GM18508 (cell line): ENCODE results near the gene RAD21L1.
"Not testable (repeated sequence)": the region's sequence is repeated elsewhere in the genome, so short reads cannot be mapped to it uniquely, and the experiment has no call there.

Experiments used
- ATAC-seq: cut with Tn5 transposase; IDR thresholded peaks from one replicate; pipeline ENCODE4 v1.9.1; 2021; ENCODE audit warnings: moderate number of reproducible peaks; ENCODE audit not compliant: insufficient read depth, unreplicated experiment

The RAD21L1 gene

DNA sequence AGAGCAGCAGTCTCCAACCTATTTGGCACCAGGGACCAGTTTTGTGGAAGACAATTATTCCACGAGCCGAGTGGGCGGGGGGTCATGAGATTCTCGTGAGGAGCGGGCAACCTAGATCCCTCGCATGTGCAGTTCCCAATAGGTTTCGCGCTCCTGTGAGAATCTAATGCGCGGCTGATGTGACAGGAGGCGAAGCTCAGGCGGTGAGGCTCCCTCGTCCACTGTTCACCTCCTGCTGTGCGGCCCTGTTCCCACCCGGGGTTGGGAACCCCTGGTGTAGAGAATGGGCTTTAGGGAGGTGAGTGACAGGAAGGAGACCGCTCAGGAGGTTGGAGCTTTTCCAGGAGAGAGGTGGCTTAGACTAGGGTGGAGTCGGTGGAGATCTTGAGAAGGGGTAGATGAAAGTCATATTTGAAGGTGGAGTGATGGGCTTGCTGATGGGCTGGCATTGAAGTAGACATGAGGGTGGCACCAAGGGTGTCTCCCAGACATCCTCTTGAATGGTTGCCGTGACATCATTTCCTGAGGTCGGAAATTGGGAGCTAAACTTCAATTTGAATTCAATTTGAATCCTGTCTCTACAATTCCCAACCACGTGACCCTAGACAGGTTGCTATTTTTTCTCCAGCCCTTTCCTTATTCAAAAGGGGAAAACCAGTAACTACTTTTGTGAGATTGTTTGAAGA lies 1.5 kb upstream of the RAD21L1 start:
- no peak for ATAC-seq

DNA sequence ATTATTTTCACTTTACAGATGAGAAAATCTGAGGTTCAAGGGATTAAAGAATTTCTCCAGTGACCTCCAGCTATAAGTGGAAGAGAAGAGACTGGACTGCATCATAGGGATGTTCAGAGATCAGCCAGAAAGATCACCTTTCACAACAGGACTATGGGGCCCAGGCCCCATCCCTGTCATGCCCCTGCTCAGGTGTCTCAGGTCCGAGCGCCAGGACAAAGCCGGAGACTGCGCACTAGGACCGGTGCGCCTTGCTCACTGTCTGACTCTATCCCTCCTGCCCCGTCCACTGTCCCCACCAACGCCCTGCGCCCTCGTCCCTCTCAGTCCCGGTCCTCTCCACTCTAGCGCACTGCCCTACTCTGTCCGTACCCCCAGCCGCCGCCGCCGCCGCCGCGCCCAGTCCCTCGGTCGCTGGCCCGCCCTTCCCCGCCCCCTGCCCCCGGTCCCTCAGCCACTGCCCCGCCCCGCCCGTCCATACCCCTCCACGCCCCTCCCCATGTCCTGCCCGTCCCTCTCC lies 521 bp upstream of the RAD21L1 start:
- no peak for ATAC-seq

DNA sequence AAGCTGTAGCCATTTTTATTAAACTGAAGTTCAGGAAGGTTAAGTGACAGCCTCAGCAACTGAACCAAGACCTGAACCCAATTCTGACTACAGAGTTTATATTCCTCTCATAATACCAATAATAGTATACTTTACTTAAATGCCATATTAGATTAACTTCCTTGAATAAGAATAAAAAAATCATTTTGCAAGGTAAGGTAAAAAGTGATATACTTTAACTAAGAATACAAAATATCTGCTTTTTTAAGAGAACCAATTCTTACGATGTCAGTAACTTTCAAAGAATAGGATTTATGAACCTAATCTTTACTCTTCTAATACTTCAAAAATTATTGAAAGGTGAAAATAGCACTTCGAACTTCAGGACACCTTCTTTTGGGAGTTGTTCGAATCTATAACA lies 3.7 kb downstream of the RAD21L1 start:
- no peak for ATAC-seq

DNA sequence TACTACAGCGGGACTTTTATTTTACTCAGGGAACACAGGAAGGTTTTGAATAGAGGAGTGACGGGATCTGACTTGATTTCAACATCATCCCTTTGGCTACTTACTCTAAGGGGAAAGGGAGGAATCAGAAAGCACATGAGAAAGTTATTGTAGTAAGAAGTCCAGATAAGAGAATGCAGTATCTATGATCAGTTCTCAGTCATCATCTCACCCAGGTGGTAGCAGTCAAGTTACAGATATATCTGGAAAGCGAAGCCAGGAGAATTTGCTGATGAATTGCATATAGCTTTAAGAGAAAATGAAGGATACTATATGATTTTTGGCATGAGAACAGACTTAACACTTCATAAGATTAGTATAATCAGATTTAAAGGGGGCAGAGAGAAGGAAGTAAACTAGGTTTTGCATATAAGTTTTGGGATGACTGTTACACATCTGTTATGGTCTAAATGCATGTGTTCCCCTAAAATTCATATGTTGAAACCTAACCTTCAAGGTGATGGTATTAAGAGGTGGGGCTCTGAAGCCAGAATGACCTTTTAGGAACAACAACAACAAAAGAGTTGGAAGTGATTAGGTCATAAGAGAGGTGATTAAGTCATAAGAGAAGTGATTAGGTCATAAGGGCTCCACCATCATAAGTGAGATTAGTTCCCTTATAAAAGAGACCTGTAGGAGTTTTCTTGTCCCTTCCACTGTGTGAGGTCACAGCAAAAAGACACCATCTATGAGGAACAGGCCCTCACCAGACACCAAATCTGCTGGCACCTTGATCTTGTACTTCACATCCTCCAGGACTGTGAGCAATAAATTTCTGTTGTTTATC lies 6.7 kb downstream of the RAD21L1 start:
- ATAC-seq, result no peak

DNA sequence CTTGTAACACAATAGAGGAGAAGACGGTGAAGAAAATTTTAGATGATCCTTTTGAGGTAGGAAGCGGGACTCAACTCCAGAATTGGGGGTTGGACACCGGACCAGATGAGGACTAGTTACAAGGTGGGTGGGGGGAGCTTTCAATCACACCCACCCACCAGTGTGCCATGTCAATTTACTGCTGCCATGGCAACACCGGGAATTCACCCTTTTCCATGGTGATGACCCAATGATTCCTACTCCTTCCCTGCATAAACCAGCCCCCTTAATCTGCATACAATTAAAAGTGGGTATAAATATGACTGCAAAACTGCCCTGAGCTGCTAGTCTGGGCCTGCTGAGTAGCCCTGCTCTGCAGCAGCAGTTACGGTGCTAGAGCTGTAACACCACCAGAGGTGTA lies 14.7 kb downstream of the RAD21L1 start:
- no peak for ATAC-seq

DNA sequence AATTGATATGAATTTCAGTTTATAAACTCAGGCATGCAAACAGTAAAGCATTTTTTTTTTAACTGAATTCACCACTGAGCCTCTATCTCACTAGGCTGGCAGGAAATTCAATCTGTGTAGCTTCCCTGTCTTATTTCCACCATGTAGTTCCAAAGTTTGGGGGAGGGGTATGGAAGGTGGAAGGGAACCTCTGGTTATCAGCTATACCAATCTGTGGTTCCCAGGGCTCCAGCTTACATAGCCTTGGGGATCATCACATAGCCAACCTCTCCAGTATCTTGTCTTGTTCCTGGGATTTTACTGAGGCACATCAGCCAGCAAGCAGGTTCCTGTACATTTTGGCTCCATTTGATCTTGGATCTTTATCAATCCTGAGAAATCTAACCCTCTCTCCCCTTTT lies 15.6 kb downstream of the RAD21L1 start:
- ATAC-seq, result no peak

DNA sequence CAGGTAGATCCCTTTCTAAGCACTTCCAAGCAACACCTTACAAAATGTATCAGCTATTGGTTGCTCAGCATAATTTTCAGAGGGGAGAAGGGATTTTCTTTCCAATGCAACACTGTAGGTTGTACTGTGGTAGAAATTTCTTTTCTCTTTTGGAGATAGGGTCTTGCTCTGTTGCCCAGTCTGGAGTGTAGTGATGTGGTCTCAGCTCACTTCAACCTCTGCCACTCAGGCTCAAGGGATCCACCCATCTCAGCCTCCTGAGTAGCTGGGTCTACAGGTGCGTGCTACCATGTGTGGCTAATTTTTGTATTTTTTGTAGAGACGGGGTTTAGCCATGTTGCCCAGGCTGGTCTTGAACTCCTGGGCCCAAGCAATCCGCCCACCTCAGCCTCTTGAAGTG lies 16.3 kb downstream of the RAD21L1 start:
- ATAC-seq, result no peak

DNA sequence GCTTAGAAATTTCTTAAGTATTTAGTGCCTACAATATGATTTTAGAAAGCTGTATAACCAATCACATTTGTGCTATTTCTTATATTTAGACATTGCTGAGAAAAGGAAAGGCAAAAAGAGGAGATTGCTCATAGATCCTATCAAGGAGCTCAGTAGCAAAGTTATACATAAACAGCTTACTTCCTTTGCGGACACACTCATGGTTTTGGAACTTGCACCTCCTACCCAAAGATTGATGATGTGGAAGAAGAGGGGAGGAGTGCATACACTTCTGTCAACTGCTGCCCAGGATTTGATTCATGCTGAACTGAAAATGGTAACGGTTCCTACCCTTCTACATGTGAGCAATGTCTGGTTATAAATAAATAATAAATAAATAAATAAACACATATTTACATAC lies 16.7 kb downstream of the RAD21L1 start:
- ATAC-seq, result no peak

DNA sequence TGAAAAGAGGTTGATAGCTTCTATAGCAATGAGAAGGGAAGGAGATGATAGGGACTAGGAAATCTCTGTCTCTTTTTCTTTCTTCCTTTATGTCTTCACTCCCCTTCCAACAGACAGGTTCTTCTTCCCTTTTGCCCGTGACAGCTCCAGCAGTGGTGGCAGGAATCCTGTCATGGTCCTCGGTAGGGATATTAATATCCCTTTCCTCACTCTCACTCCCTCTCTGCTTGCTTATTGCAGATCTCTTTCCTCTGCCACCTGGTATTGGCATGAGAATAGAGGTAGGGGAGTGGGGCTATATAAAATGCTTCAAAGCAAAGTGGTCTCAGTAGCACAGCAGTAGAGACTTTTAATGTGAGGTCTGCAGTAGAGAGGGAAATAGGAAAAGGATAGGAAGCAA lies 19.7 kb downstream of the RAD21L1 start:
- no peak for ATAC-seq

DNA sequence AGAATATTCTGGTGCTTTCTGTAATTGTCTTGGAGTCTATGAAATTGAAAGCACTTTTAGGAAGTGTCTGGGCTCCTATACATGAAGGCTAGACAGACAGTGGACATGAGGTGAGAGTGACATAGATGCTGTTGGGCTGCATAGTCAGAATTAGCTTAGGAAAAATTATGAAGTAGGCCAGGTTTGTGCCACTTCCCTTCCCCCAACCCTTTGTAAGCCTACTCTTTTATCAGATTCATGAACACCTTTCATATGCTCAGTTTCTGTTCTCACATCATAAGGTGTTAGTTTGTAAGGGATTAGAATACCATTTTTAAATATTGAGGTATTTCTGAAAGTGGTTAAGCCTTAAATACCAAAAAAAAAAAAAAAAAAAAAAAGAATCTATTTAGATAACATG lies 21.8 kb downstream of the RAD21L1 start:
- no peak for ATAC-seq

DNA sequence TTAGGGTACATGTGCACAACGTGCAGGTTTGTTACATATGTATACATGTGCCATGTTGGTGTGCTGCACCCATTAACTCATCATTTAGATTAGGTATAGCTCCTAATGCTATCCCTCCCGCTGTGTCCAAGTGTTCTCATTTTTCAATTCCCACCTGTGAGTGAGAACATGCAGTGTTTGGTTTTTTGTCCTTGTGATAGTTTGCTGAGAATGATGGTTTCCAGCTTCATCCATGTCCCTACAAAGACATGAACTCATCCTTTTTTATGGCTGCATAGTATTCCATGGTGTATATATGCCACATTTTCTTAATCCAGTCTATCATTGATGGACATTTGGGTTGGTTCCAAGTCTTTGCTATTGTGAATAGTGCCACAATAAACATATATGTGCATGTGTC lies 24.4 kb downstream of the RAD21L1 start:
- ATAC-seq, result not testable (repeated sequence)

DNA sequence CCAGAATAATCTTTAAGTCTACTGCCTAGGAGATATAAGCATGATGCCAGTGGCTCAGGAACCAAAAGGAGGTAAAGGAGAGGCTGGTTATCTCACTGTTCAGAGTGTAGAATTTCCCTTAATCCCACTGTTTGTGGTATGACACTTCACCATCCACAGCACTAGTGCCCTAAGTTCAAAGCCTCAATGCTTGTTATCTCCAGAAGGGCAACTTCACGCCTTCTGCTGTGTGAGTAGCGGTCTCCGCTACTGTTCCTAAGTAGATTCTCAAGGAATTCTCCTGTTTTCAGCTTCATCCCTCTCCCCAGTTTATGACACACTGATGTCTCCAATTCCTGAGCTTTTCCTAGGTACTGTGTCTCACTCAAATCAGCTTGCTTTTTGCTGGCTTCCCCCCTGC lies 26.6 kb downstream of the RAD21L1 start:
- ATAC-seq, result no peak

DNA sequence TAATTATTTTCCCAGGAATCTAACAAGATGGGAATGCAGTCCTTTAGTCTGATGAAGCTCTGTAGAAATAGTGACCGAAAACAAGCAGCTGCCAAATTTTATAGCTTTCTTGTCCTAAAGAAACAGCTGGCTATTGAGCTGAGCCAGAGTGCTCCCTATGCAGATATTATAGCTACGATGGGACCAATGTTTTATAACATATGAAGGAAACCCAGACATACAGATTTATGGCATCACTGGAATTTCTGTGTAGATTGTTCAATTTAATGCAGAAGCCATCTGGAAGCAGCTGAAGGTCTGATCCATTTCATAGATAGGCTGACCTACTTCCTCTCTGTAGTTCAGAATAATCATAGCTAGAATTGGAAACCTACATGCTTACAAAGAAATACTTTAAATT lies 28.4 kb downstream of the RAD21L1 start:
- no peak for ATAC-seq

DNA sequence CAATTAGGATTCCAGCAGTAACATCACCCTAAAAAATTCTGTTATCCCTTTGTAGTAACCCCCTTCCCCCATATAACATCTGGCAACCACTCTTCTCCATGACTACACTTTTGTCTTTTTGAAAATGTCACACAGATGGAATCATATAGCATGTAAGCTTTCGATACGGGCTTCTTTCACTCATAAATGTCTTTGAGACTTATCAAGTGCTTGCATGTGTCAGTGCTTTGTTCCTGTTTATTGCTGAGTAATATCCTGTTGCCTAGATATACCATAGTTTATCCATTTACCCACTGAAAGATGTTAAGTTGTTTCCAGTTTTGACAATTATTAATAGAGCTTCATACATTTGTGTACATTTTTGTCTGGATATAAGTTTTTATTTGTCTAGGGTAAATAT lies 29.8 kb downstream of the RAD21L1 start:
- no peak for ATAC-seq

DNA sequence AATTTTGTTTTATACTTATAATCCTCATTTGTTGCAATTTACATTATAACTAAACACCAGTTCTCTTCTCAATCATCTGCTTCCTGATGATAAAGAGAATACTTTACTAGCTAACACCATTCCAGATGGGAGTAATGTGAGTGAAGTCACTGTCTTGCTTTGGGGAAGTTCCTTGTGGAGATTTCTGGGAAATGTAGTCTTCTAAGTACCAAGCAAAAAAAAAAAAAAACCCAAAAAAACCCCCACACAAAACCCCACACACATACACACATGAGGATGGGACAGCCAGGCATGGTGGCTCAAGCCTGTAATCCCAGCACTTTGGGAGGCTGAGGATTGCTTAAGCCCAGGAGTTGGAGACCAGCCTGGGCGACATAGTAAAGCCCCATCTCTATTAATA lies 38.0 kb downstream of the RAD21L1 start:
- no peak for ATAC-seq

DNA sequence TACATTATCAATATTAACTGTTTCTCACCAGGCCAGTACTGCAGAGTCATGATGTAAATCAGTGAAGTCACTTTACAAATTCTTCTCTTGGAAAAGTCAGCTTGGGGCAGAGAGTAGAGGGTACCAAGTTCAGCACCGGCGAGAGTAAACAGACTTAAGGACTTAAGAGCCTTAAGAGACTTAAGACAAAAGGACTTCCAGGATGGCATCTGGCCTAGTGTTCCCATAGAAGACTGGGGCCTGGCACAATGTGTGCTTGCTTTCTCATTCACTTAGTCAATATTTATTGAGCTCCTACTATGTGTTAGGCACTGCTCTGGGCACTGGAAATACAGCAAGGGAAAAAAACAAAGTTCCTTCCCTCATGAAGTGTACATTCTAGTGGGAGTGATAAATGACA lies 38.9 kb downstream of the RAD21L1 start:
- no peak for ATAC-seq

DNA sequence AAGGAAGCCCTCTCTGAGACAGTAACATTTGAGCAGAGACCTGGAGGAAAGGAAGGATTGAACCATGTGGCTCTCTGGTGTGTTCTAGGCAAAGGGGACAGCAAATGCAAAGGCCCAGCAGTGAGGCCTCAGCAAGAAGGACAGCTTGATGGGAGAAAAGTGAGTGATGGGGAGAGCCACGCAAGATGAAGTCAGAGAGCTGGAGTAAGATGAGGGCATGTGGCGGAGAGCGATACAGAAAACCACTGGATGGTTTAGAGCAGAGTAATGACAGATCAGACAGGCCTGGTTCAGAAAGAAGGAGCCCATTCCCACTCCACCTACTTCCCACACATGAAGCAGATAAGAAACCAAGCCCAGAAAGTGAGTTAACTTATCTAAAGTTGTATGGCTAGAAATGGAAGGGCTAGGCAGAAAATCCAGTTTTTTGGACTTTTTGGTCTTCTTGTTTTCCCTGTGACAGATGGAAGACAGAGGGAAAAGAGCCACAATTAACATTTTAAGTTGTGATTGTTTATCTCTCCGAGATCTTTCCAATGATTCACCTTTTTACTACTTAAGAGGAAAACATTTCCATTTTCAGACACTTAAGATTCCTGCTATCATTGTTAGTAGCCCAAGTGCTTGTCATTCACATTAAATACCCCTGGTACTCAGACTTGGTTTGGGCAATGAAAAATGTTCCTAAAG lies 39.5 kb downstream of the RAD21L1 start:
- ATAC-seq, result no peak

DNA sequence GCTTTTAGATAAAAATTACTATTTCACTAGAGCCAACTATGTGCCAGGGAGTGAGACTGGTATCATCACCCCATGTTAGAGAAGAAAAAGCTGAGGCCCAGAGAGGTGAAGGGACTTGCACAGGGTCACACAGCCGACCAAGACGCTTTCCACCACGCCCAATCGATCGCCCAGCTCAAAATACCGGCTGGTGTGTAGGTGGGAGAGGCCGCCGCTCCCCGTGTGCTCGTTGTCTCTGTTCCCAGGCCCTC lies 40.0 kb downstream of the RAD21L1 start:
- ATAC-seq, result no peak

DNA sequence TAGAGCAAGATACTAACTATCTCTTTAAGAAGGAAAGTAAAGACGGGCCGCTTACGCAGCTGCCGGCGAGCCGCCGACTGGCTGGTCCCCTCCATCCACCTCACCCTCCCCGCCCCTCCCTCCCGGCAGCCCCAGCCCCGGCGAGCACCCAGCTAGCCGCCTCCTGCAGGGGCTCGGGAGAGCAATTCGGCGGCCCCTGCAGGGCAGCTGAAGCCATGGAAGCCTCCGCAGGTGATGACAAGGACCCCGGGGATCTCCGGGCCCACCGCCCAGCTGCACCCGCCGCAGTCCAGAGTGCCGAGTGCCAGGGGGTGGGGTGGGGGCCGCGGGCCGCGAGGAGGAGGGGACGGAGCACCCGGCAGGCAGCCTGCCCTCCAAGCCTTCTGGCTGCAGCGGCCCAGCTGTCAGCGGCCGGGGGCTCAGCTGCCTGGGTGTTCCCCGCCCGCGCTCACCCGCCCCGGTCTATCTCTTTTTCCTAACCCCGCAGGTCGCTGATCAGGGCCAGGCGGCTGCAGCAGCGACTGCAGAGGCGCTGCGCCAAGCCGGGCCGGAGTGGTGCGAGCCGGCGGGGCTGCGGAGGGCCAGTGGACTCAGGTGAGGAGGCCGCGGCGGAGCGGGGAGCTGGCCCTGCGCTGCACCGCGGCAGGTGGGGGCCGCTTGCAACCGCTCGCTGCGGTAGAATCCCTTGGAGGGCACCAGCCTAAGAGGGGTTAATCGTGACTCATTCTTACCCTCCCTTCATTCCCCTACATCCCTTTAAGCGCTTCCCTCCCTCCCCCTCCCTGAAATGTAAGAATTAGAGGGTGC lies 40.5 kb downstream of the RAD21L1 start, which contains the start of gene SNPH:
Gene SNPH, plus strand, starts transcription at position 128 of the 807 bp plus-strand sequence. CDS start 29,946 bp downstream, outside the sequence.
- no peak for ATAC-seq

DNA sequence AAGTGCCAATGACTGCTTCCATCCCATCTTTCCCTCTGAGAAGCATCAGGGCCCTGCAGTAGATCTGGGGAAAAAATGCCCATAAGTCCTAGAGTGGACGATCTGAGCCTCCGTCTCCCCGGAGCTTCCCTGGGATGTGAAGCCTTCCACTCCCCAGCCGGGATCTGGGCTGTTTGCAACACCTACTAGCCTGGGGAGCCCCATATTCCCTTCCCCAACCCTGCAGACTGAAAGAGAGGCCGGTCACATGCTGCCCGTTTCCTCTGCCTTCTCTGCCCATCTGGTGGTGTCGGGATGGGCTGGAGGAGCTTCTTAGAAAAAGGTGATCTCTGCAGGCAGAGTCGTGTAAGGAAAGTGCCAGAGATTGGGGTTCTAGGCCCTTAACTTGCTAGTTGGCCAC lies 41.3 kb downstream of the RAD21L1 start:
- ATAC-seq, result no peak
